Gastroesophageal sphincter (tissue), 4 donors: Measurements from ENCODE around the gene ADRA2C. TPM values are rescaled to one million over a fixed set of nuclear protein-coding genes. Genes with fewer than 3 reads are reported as not detected.

Experiments
- ATAC-seq: fragments of 150-250 bp; one replicate; pipeline ENCODE4 v1.9.1; 2016; ENCODE audit warnings: mild to moderate bottlenecking, moderate library complexity
- H3K27ac ChIP-seq, 4 donors: fragments of 200-600 bp; sonication (generic) in 3 of 4; 1 replicate in 3 of 4; 2 replicates in 1 of 4; pipeline ENCODE4 v1.5.1; 2016 to 2019
- H3K27me3 ChIP-seq: fragments of 200-600 bp; sonication (generic); one replicate; pipeline ENCODE4 v1.5.1; 2019
- H3K36me3 ChIP-seq, 2 donors: fragments of 200-600 bp; sonication (generic); one replicate each; pipeline ENCODE4 v1.5.1; 2019; ENCODE audit warnings: control low read depth in 1 of 2
- H3K4me1 ChIP-seq, 3 donors: fragments of 200-600 bp; sonication (generic); 1 replicate in 2 of 3; 2 replicates in 1 of 3; pipeline ENCODE4 v1.5.1; 2016 to 2019; ENCODE audit warnings: control low read depth in 2 of 3
- H3K4me3 ChIP-seq, 2 donors: fragments of 200-600 bp; sonication (generic); one replicate each; pipeline ENCODE4 v1.5.1; 2019; ENCODE audit warnings: mild to moderate bottlenecking in 1 of 2, moderate library complexity in 1 of 2
- H3K9me3 ChIP-seq, 3 donors: fragments of 200-600 bp; sonication (generic); one replicate each; pipeline ENCODE4 v1.5.1; 2017 to 2019; ENCODE audit warnings: control low read depth in 2 of 3
- EP300 ChIP-seq: sonication (generic); formaldehyde crosslinking; IDR thresholded peaks from one replicate; pipeline ENCODE4 v1.6.1; 2017; ENCODE audit warnings: antibody characterized with exemption, mild to moderate bottlenecking
- POLR2A ChIP-seq, 2 donors: fragments of 450-650 bp; IDR thresholded peaks; one replicate each; pipeline ENCODE4 v1.6.1; 2017; ENCODE audit warnings: antibody characterized with exemption in 2 of 2, mild to moderate bottlenecking in 2 of 2, moderate library complexity in 1 of 2
- POLR2AphosphoS5 ChIP-seq: sonication (generic); formaldehyde crosslinking; IDR thresholded peaks from one replicate; pipeline ENCODE4 v1.6.1; 2017; ENCODE audit warnings: antibody characterized with exemption
- WGBS, 2 donors: methylation state at CpG; one replicate each; pipeline ENCODE4 v1.1.5; 2018; ENCODE audit warnings: low coverage in 1 of 2; 5-methylcytosine and 5-hydroxymethylcytosine counted together
- total RNA-seq, 4 donors: library from RNA; depleted of rRNA; stranded (reverse); fragments of >200 nt; gene quantifications; one replicate each; pipeline ENCODE4 v1.1.0, GENCODE V29; 2016
- TF ChIP-seq, protein P1 (sequence below), 4 experiments: fragments of 200-600 bp in 2 of 4; fragments of 450-650 bp in 2 of 4; sonication (generic) in 1 of 4; IDR thresholded peaks; one replicate each; pipeline ENCODE4 v1.5.1; 2017 to 2019; ENCODE audit warnings: antibody characterized with exemption in 4 of 4, mild to moderate bottlenecking in 2 of 4, moderate library complexity in 2 of 4

ADRA2C gene
- total RNA-seq, 4 donors from 2014 or later = 1.2 to 26.5 (median 6.1) TPM

DNA sequence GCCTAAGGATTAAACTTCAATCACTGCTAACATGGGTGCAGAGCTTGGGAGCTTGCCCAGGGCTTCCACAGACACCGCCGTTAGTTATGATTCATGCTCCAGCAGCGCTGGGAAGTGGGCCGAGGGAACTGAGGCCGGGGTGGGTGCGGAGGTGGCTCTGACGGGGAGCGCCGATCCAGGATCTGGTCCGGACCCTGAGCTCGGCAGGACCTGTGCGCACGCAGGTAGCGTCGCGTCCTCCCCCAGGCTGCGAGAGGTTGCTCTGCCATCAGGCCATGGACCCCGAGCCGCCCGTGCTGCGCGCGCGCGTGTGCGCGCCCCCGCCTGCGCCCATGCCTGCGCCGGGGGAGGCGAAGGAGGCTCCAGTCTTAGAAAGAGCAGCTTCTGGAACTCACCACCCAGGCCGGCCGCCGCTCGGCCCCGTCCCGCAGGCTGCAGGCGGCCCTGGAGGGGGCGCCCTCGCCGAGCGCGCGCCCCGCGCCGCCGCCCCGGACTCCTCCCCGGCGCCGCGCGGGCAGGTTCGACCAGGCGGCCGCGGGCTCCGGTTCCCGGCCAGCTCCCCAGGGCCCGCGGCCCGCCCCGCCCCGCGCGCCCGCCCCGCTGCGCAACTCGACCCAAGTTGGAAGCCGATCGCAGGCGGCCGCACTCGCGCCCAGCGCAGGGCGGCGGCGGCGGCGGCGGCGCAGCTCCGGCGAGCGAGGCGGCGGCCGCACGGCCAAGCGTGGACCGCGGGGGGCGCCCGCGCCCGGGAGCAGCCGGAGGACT is 732 bp upstream of the ADRA2C start:
- TF ChIP-seq, protein P1, sequence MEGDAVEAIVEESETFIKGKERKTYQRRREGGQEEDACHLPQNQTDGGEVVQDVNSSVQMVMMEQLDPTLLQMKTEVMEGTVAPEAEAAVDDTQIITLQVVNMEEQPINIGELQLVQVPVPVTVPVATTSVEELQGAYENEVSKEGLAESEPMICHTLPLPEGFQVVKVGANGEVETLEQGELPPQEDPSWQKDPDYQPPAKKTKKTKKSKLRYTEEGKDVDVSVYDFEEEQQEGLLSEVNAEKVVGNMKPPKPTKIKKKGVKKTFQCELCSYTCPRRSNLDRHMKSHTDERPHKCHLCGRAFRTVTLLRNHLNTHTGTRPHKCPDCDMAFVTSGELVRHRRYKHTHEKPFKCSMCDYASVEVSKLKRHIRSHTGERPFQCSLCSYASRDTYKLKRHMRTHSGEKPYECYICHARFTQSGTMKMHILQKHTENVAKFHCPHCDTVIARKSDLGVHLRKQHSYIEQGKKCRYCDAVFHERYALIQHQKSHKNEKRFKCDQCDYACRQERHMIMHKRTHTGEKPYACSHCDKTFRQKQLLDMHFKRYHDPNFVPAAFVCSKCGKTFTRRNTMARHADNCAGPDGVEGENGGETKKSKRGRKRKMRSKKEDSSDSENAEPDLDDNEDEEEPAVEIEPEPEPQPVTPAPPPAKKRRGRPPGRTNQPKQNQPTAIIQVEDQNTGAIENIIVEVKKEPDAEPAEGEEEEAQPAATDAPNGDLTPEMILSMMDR (IDR thresholded peaks at IDR 0.05) = peak in 1 of 4 experiments; percentile 22
- no peak for TF ChIP-seq POLR2AphosphoS5
- H3K27ac ChIP-seq = peak overlapping the region in 2 of 4 donors; percentile 11 to 47
- peaks cover 0 to 18% (median 0%) of the 10 kb centered on the region in 3 donors for H3K4me1 ChIP-seq
- H3K4me3 ChIP-seq = peak overlapping the region in 1 of 2 donors; percentile 51
- WGBS, 2 donors = no CpG with 5 or more reads among the region's 101 CpGs
- peak; percentile 57 for ATAC-seq
- no peaks in the 10 kb centered on the region for H3K9me3 ChIP-seq
- no peaks in the 10 kb centered on the region for H3K36me3 ChIP-seq
- H3K27me3 ChIP-seq = peaks cover 62% of the 10 kb centered on the region

DNA sequence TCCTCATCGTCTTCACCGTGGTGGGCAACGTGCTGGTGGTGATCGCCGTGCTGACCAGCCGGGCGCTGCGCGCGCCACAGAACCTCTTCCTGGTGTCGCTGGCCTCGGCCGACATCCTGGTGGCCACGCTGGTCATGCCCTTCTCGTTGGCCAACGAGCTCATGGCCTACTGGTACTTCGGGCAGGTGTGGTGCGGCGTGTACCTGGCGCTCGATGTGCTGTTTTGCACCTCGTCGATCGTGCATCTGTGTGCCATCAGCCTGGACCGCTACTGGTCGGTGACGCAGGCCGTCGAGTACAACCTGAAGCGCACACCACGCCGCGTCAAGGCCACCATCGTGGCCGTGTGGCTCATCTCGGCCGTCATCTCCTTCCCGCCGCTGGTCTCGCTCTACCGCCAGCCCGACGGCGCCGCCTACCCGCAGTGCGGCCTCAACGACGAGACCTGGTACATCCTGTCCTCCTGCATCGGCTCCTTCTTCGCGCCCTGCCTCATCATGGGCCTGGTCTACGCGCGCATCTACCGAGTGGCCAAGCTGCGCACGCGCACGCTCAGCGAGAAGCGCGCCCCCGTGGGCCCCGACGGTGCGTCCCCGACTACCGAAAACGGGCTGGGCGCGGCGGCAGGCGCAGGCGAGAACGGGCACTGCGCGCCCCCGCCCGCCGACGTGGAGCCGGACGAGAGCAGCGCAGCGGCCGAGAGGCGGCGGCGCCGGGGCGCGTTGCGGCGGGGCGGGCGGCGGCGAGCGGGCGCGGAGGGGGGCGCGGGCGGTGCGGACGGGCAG is 792 bp downstream of the ADRA2C start:
- WGBS, 2 donors = no CpG with 5 or more reads among the region's 107 CpGs
- Histone ChIP-seq H3K9me3 (no peaks in the 10 kb centered on the region), H3K4me3 (peak overlapping the region in 1 of 2 donors; percentile 51), H3K4me1 (peaks cover 0 to 18% (median 0%) of the 10 kb centered on the region in 3 donors), H3K27me3 (peaks cover 77% of the 10 kb centered on the region), H3K36me3 (no peaks in the 10 kb centered on the region), H3K27ac (peak overlapping the region in 2 of 4 donors; percentile 38 to 51)
- TF ChIP-seq, protein P1 (IDR thresholded peaks at IDR 0.05) = no peak
- TF ChIP-seq POLR2A (IDR thresholded peaks at IDR 0.05) (no peak), EP300 (no peak), POLR2AphosphoS5 (no peak)
- ATAC-seq = no peak

DNA sequence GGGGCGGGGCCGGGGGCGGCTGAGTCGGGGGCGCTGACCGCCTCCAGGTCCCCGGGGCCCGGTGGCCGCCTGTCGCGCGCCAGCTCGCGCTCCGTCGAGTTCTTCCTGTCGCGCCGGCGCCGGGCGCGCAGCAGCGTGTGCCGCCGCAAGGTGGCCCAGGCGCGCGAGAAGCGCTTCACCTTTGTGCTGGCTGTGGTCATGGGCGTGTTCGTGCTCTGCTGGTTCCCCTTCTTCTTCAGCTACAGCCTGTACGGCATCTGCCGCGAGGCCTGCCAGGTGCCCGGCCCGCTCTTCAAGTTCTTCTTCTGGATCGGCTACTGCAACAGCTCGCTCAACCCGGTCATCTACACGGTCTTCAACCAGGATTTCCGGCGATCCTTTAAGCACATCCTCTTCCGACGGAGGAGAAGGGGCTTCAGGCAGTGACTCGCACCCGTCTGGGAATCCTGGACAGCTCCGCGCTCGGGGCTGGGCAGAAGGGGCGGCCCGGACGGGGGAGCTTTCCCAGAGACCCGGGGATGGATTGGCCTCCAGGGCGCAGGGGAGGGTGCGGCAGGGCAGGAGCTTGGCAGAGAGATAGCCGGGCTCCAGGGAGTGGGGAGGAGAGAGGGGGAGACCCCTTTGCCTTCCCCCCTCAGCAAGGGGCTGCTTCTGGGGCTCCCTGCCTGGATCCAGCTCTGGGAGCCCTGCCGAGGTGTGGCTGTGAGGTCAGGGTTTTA is 1.5 kb downstream of the ADRA2C start:
- Histone ChIP-seq H3K27ac (no peak overlapping the region), H3K27me3 (peaks cover 85% of the 10 kb centered on the region), H3K4me3 (no peak overlapping the region), H3K4me1 (peaks cover 0 to 18% (median 0%) of the 10 kb centered on the region in 3 donors), H3K36me3 (no peaks in the 10 kb centered on the region), H3K9me3 (no peaks in the 10 kb centered on the region)
- ATAC-seq = no peak
- TF ChIP-seq, protein P1 (IDR thresholded peaks at IDR 0.05) = peak in 1 of 4 experiments; percentile 6
- no peak for TF ChIP-seq EP300
- WGBS, 2 donors = 3% methylated on average over 13 of the region's 58 CpGs; no CpG with 5 or more reads in 1 of the 2 donors

DNA sequence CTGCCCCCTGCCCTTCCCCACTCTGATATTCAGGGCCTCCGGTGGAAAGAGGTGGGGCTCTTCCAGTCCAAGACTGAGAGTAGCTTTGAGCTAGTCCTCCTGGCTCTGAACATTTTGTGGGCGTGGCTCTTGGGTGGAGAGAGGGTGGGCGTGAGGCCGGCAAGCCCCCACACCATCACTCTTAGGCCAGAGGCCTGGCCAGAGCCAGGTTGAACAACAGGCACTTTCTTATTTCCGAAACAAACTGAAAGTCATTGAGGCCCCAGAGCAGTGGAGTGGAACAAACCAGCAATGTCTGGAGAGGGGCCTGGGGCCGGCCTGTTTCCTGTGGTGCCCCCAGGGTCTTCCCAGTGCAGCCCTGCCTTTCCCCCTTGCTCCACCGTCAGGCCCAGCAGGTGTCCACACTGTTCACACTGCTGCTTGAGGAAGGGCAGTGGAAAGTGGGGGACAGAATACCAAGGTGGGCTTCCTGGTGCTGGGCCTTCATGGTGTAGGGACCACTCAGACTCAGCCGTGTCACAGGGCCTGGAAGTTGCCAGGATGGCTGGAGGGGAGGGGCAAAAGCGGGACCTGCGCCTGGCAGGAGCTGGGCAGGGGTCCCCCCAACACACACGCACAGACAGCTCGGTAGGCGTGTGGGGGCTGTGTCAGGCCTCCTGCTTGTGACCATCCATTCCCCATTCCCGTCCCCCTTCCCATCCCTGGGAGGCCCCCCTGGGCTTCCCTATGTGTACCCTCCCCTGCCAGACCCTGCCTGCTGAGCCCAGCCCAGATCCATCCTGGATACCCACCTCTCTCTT is 2.9 kb downstream of the ADRA2C start:
- H3K36me3 ChIP-seq = no peaks in the 10 kb centered on the region
- H3K27ac ChIP-seq = no peak overlapping the region
- ATAC-seq = no peak
- H3K9me3 ChIP-seq = no peaks in the 10 kb centered on the region
- H3K27me3 ChIP-seq = peaks cover 91% of the 10 kb centered on the region
- H3K4me3 ChIP-seq = no peak overlapping the region
- TF ChIP-seq EP300 = no peak
- TF ChIP-seq, protein P1 (IDR thresholded peaks at IDR 0.05) = no peak
- TF ChIP-seq POLR2A (IDR thresholded peaks at IDR 0.05) = no peak
- no peak for TF ChIP-seq POLR2AphosphoS5
- 17 to 87% methylated on average over 1 to 6 of the region's 14 CpGs for WGBS, 2 donors
- peaks cover 0 to 18% (median 0%) of the 10 kb centered on the region in 3 donors for H3K4me1 ChIP-seq
